Muscle of arm (tissue), 12 donors: ENCODE measurements around the gene SCN4B. TPM values are rescaled to one million over a fixed set of nuclear protein-coding genes. Genes with fewer than 3 reads are reported as not detected.

ENCODE experiments used
- DNase-seq: peaks from one replicate; pipeline ENCODE4 v3.0.0-alpha.2; 2013
- polyA plus RNA-seq, 12 donors: library from polyadenylated mRNA; unstranded; fragments of 120-200 nt; gene quantifications; one replicate each; pipeline ENCODE4 v1.2.1, GENCODE V29; 2013; ENCODE audit not compliant: insufficient read length in 12 of 12

The SCN4B gene
- polyA plus RNA-seq, 12 donors = 2.5 to 6.0 (median 4.3) TPM; not detected in 1

GRCh38 chr11:118175031-118175992, 22.7 kb upstream of the SCN4B start:
- no peak for DNase-seq

DNA sequence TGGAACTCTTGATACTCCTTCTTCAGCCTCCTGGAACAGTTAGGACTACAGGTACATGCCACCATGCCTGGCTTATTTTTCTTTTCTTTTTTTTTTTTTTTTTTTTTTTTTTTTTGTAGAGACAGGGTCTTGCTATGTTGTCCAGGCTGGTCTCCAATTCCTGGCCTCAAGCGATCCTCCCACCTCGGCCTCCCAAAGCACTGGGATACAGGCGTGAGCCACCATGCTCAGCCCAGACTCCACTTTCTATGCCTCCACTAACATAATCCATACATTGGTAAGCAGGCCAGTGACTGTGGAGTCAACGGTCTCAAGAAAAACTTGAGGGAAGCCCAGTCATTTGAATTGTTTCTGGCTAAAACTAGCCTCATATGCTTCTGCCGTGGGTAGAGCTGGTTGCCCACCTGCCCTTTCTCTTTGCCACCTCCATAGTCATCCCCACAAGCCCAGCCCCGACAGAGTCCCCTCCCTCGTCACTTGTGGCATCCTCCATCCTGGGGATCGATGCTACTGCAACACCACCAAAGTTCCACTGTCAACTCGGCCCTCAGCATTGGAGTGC, 21.5 kb upstream of the SCN4B start:
- no peak for DNase-seq

GRCh38 chr11:118172356-118172755, 19.7 kb upstream of the SCN4B start:
- DNase-seq = no peak

GRCh38 chr11:118171269-118172062, 18.8 kb upstream of the SCN4B start:
- DNase-seq = peak; percentile 80

- DNase-seq = no peak
These were observed 18.3 kb upstream of the SCN4B start for GRCh38 chr11:118170882-118171268.

DNA sequence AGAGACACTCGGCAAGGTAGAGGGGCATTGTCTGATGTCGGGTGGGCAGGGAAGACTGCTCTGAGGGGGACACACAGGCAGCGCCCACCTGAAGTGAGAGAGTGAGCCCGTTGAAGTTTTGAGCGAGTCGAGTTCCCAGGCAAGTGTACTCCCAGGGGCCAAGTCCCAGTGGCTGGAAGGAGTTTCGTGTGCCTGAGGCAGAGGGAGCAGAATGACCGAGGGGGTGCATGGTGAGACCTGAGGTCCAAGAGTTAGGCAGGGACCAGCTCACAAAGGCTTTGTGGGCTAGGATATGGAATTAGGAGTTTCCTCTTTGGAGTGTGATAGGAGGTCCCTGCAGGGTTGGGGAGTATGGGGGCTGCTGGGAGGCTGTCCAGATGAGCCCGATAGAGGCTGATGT, 17.6 kb upstream of the SCN4B start:
- no peak for DNase-seq

GRCh38 chr11:118169300-118170140, 16.9 kb upstream of the SCN4B start:
- DNase-seq = no peak

GRCh38 chr11:118168751-118169150, 16.1 kb upstream of the SCN4B start:
- no peak for DNase-seq

- DNase-seq = no peak
These were observed 15.7 kb upstream of the SCN4B start for GRCh38 chr11:118168316-118168715.

DNA sequence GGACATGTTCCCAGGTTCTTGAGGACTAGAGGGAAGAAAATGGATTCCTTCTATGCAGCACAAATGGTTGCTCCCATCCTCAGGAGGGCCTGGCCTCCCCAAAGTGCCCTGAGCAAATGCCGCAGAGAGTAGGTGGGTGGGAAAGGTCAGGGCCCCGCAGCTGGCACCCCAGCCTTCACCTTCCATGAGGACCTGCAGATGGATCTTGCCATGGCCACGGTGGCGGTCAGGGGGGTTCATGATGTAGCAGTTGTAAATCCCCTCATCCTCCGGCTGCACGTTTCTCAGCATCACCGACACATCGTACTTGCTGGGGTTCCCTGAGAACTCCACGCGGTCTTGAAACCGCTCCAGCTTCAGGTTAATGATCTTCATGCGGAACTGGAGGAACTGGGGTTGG, 15.3 kb upstream of the SCN4B start:
- DNase-seq = no peak

DNA sequence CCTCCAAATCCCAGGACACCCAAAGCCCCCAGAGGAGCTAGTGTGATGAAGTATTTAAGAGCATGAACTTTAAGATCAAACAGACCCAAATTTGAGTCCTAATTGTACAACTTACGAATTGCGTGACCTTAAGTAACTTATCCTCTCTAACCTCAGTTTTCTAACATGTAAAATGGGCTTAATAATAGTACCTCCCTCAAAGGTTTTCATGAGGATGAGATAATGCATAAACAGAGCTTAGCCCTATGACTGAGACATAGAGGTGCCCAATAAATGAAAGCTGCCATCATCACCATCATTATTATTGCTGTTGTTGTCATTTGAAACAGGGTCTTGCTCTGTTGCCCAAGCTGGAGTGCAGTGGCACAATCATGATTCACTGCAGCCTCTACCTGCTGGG, 14.6 kb upstream of the SCN4B start:
- no peak for DNase-seq

DNA sequence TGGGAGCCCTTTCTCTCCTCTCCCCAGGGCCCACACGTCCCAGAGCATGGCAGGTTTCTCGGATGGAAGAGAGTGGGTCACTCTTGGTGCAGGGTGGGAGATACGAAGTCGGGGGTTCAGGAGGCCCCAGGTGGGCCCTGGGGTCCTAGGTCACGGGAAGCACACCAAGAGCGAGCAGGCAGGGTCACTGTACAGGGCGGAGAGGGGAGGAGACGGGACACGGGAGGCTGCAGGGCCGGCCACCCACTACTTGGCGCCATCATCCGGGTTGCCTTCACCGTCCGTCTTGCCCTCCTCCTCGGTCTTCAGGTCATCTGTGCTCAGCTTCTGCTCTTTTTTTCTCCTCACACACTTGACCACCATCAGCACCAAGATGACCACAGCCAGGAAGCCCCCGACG, 14.0 kb upstream of the SCN4B start:
- no peak for DNase-seq

DNA sequence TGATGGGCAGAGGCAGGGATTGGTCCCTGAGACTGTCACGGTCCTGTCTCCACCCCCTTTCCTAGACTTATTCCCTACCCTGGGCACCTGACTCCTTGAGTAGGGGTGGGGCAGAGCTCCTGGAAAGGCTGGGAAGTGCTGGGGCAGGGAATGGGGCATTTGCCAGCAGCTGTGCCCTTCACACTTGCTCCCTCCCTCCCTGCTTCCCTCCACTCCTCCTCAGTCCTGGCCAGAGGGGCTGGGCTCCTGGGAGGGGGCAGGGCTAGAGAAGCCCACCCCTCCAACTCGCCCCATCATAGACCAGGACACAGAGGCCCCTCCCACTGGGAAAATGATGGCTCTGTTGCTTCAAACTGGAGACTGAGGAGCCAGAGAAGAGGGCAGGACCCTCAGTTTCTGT, 12.3 kb upstream of the SCN4B start:
- DNase-seq = no peak

DNA sequence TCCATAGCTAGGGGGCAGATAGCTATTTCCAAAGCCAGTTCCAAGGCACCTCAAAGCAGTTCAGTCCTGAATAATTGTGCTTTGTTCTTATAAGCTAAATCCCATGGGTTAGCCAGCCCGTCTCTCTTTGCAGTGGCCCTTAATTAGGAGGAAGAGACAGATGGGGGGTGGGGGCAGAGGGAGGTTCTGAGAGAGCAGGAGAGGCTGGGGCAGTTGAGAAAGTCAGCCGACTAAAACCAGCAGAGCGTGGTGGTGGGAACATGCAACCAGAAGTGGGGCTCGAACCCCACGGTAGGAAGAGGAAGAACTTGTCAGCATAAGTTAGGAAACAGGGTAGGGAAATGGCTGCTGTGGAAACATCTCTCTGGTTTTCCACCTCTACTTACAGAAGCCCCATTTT, 10.9 kb upstream of the SCN4B start:
- no peak for DNase-seq

- no peak for DNase-seq
These were observed 10.2 kb upstream of the SCN4B start for GRCh38 chr11:118162846-118163245.

GRCh38 chr11:118161786-118162185, 9.2 kb upstream of the SCN4B start:
- no peak for DNase-seq

GRCh38 chr11:118157186-118157895, 4.7 kb upstream of the SCN4B start:
- no peak for DNase-seq

GRCh38 chr11:118156531-118157185, 4.0 kb upstream of the SCN4B start:
- DNase-seq = no peak

DNA sequence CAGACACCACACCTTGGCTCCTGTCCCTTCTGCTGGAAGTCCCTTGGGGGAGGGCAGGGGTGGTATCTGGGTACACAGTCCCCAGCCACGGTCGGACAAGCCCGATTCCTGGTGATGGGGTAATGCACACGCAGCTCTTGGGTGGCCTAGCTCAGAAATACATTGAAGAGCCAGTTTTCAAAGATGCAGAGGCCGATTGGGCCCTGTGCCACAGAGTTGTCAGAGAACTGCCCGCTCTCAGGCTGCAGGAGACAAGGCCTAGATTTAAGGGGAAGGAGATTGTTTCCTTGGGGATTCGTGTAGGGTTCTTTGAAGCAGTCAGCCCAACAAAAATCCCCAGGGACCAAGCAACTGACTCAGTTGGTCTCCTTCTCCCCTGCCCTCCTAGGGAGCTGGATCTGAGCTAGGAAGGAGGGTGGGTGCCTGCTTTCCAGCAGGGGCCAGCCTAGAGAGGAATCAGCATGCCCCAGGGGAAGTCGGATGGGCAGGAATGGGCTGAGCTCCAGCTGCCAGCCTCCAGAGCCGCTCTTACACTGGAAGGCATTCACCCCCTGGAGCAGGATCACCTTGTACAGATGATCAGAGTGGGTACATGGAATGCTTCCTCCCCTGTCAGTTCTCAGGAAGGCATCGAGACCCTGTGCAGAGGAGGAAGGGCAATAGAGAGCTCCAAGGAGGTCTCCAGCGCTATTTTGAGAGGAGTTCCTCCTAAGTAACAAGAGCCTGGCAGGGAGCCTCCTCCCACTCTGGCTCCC, 3.3 kb upstream of the SCN4B start:
- no peak for DNase-seq

DNA sequence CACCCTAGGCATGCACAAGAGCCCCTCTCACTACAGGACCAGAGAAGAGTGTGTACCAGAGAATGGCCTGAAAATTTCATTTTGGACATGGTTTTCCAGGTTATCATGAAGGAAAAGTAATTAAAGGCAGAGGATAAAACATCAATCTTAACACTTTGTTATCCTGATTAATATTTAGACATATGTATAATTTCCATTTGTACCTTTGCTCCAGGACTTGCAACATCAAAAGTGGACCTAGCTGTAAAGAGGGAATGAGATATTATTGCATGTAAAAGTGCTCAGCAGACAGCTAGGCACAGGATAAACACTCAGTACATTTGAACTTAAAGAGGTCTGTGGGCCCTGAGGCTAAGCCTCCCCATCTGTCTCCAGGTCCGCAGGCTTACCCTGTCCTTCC, 2.0 kb upstream of the SCN4B start:
- DNase-seq = no peak
